HFFc6 (cell line): ENCODE results near the gene TAF6L. TPM values are rescaled to one million over a fixed set of nuclear protein-coding genes. Genes with fewer than 3 reads are reported as not detected.

ENCODE experiments used
- DNase-seq: peaks from one replicate; pipeline ENCODE4 v3.0.0-alpha.2; 2018
- H3K27ac Mint-ChIP-seq: 2 replicates; pipeline ENCODE4 v1.8.0; 2020; ENCODE audit warnings: mild to moderate bottlenecking, mixed read lengths
- H3K27me3 Mint-ChIP-seq: 2 replicates; pipeline ENCODE4 v1.8.0; 2021; ENCODE audit warnings: mild to moderate bottlenecking, moderate library complexity, mixed read lengths; ENCODE audit not compliant: insufficient read depth
- H3K36me3 Mint-ChIP-seq: 2 replicates; pipeline ENCODE4 v1.8.0; 2021; ENCODE audit warnings: low read depth, mixed read lengths
- H3K4me1 Mint-ChIP-seq: 2 replicates; pipeline ENCODE4 v1.8.0; 2020; ENCODE audit warnings: low read depth, mixed read lengths
- H3K4me3 Mint-ChIP-seq: 2 replicates; pipeline ENCODE4 v1.8.0; 2020; ENCODE audit warnings: mild to moderate bottlenecking, moderate library complexity, mixed read lengths
- H3K9me3 Mint-ChIP-seq: 2 replicates; pipeline ENCODE4 v1.8.0; 2020; ENCODE audit warnings: mild to moderate bottlenecking, mixed read lengths
- long read RNA-seq: library from polyadenylated mRNA; unstranded; transcript quantifications from one replicate; pipeline ENCODE4 v2.0.0, GENCODE V29; 2019
- total RNA-seq, 6 experiments: library from RNA; stranded (reverse); fragmentation: NEBNext Ultra II Directional; extraction: Animal tissue kit (Norgen Biotek cat#: 25700); gene quantifications; 2 replicates in 1 of 6; 3 replicates in 5 of 6; pipeline ENCODE4 v1.2.3, GENCODE V29; 2021
- TF ChIP-seq, protein P1 (sequence below): fragments of 200-600 bp; sonication (generic); IDR thresholded peaks from 2 replicates; pipeline ENCODE4 v1.5.0; 2021; ENCODE audit warnings: antibody characterized with exemption, mild to moderate bottlenecking

TAF6L gene
- 10 to 100 TPM in 5 of 6 experiments, 1 to 10 TPM in 1; 9.9 to 12.7 (median 10.6) TPM for total RNA-seq
- long read RNA-seq: 0 reads

GRCh38 chr11:62771144-62772021 lies at the start of gene TAF6L:
TSS of gene TAF6L (plus strand) at chr11:62771396. CDS start at chr11:62775784, 4,388 bp downstream.
- H3K36me3 Mint-ChIP-seq: peaks cover 23% of the 10 kb centered on the region
- TF ChIP-seq, protein P1, sequence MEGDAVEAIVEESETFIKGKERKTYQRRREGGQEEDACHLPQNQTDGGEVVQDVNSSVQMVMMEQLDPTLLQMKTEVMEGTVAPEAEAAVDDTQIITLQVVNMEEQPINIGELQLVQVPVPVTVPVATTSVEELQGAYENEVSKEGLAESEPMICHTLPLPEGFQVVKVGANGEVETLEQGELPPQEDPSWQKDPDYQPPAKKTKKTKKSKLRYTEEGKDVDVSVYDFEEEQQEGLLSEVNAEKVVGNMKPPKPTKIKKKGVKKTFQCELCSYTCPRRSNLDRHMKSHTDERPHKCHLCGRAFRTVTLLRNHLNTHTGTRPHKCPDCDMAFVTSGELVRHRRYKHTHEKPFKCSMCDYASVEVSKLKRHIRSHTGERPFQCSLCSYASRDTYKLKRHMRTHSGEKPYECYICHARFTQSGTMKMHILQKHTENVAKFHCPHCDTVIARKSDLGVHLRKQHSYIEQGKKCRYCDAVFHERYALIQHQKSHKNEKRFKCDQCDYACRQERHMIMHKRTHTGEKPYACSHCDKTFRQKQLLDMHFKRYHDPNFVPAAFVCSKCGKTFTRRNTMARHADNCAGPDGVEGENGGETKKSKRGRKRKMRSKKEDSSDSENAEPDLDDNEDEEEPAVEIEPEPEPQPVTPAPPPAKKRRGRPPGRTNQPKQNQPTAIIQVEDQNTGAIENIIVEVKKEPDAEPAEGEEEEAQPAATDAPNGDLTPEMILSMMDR: no peak

DNA sequence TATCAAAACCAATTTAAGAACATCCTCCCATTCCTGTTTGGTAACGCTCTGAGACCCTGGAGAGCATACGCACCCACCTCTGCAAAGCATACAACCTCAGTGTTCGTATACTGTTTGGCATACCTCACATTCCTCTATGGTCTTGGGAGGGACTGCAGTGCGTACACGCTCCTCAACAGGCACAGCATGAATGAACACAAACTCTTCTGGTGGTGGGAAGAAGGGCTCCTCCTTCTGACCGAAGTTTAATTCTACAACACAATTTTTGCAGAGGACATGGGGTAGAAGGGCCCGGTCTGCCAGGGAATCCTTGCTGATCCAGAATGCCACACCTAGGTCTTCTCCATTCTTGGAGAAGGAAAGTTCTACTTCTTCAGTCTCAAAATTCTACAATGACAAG lies 49.2 kb upstream of the TAF6L start:
- H3K27me3 Mint-ChIP-seq: no peaks in the 10 kb centered on the region; the same call in 1 of the 2 replicates
- H3K4me1 Mint-ChIP-seq: peaks cover 41% of the 10 kb centered on the region
- DNase-seq: no peak
- peak overlapping the region; percentile 18; the same call in 1 of the 2 replicates for H3K27ac Mint-ChIP-seq
- peaks cover 73% of the 10 kb centered on the region for H3K36me3 Mint-ChIP-seq
- H3K4me3 Mint-ChIP-seq: no peak overlapping the region
- TF ChIP-seq, protein P1: peak; percentile 32; the same call in 1 of the 2 replicates
- H3K9me3 Mint-ChIP-seq: no peaks in the 10 kb centered on the region

More at GRCh38 chr11:62771144-62772021, at the start of gene TAF6L:
- peak within 1 kb of the TSS; percentile 93 for H3K4me3 Mint-ChIP-seq
- H3K9me3 Mint-ChIP-seq: no peaks in the 10 kb centered on the region
- peak; percentile 94 for DNase-seq
- peak within 1 kb of the TSS; percentile 95 for H3K27ac Mint-ChIP-seq
- H3K27me3 Mint-ChIP-seq: no peaks in the 10 kb centered on the region; the same call in 1 of the 2 replicates
- H3K4me1 Mint-ChIP-seq: peaks cover 22% of the 10 kb centered on the region

- H3K27me3 Mint-ChIP-seq: peaks cover 3% of the 10 kb centered on the region; the same call in 1 of the 2 replicates
- H3K36me3 Mint-ChIP-seq: peaks cover 70% of the 10 kb centered on the region
- no peaks in the 10 kb centered on the region for H3K9me3 Mint-ChIP-seq
- no peak for DNase-seq
- TF ChIP-seq, protein P1: no peak
- H3K4me1 Mint-ChIP-seq: peaks cover 41% of the 10 kb centered on the region
- H3K4me3 Mint-ChIP-seq: peak overlapping the region; percentile 96
- H3K27ac Mint-ChIP-seq: peak overlapping the region; percentile 6; the same call in 1 of the 2 replicates
Observed at GRCh38 chr11:62724171-62724570, 47.0 kb upstream of the TAF6L start.

DNA sequence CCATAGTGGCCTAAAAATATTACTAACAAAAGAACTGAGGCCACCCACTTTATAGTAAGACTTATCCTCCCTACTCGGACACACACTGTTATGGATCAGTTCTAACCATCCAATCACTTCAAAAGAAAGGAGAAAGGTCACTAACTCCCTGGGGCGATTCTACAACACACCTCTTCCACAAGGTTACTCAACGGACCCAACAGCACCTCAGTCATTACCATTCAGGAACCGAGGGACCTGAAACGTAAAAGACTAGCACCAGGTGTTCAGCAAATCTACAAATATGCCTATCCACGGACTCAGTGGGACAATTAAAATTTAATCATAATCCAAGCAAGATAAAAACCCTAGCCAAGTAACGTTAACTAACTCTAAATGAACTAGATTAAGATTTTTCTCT lies 45.5 kb upstream of the TAF6L start:
- H3K9me3 Mint-ChIP-seq: no peaks in the 10 kb centered on the region
- no peak for DNase-seq
- peaks cover 3% of the 10 kb centered on the region; the same call in 1 of the 2 replicates for H3K27me3 Mint-ChIP-seq
- H3K27ac Mint-ChIP-seq: peak overlapping the region; percentile 99
- TF ChIP-seq, protein P1: no peak
- peak overlapping the region; percentile 96 for H3K4me3 Mint-ChIP-seq
- H3K36me3 Mint-ChIP-seq: peaks cover 64% of the 10 kb centered on the region
- peaks cover 40% of the 10 kb centered on the region for H3K4me1 Mint-ChIP-seq

- Mint-ChIP-seq H3K27ac (peak overlapping the region; percentile 99), H3K27me3 (peaks cover 3% of the 10 kb centered on the region; the same call in 1 of the 2 replicates), H3K36me3 (peaks cover 57% of the 10 kb centered on the region), H3K9me3 (no peaks in the 10 kb centered on the region), H3K4me1 (peaks cover 40% of the 10 kb centered on the region), H3K4me3 (peak overlapping the region; percentile 96)
- DNase-seq: no peak
- TF ChIP-seq, protein P1: no peak
Observed at GRCh38 chr11:62726156-62726914, 44.9 kb upstream of the TAF6L start.
